Osteocyte (in vitro differentiated cells): ENCODE results near the gene RNF145. TPM values are rescaled to one million over a fixed set of nuclear protein-coding genes. Genes with fewer than 3 reads are reported as not detected.

Experiments
- DNase-seq: peaks from one replicate; pipeline ENCODE4 v3.0.0; 2021; ENCODE audit warnings: mixed read lengths; ENCODE audit not compliant: unreplicated experiment; ENCODE audit errors: extremely low spot score
- H3K27ac Mint-ChIP-seq: one replicate; pipeline ENCODE4 v1.8.0; 2021; ENCODE audit warnings: mild to moderate bottlenecking, mixed read lengths; ENCODE audit not compliant: unreplicated experiment
- H3K27me3 Mint-ChIP-seq: one replicate; pipeline ENCODE4 v1.8.0; 2021; ENCODE audit warnings: mixed read lengths; ENCODE audit not compliant: unreplicated experiment
- H3K36me3 Mint-ChIP-seq: one replicate; pipeline ENCODE4 v1.8.0; 2021; ENCODE audit warnings: mixed read lengths; ENCODE audit not compliant: unreplicated experiment
- H3K4me1 Mint-ChIP-seq: one replicate; pipeline ENCODE4 v1.8.0; 2021; ENCODE audit warnings: mixed read lengths; ENCODE audit not compliant: unreplicated experiment
- H3K4me3 Mint-ChIP-seq: one replicate; pipeline ENCODE4 v1.8.0; 2021; ENCODE audit warnings: mild to moderate bottlenecking, moderate library complexity, mixed read lengths; ENCODE audit not compliant: unreplicated experiment
- H3K9me3 Mint-ChIP-seq: one replicate; pipeline ENCODE4 v1.8.0; 2021; ENCODE audit warnings: mixed read lengths; ENCODE audit not compliant: unreplicated experiment
- total RNA-seq: library from RNA; stranded (reverse); gene quantifications from 2 replicates; pipeline ENCODE4 v1.2.1, GENCODE V29; 2021
- TF ChIP-seq, protein P1 (sequence below): fragments of 200-600 bp; sonication (generic); IDR thresholded peaks from 2 replicates; pipeline ENCODE4 v1.5.0; 2021; ENCODE audit warnings: antibody characterized with exemption, mild to moderate bottlenecking, moderate library complexity

Gene RNF145
- total RNA-seq, 1 donor from 2014 or later = 93.4 TPM

- no peaks in the 10 kb centered on the region for H3K27me3 Mint-ChIP-seq
- TF ChIP-seq, protein P1, sequence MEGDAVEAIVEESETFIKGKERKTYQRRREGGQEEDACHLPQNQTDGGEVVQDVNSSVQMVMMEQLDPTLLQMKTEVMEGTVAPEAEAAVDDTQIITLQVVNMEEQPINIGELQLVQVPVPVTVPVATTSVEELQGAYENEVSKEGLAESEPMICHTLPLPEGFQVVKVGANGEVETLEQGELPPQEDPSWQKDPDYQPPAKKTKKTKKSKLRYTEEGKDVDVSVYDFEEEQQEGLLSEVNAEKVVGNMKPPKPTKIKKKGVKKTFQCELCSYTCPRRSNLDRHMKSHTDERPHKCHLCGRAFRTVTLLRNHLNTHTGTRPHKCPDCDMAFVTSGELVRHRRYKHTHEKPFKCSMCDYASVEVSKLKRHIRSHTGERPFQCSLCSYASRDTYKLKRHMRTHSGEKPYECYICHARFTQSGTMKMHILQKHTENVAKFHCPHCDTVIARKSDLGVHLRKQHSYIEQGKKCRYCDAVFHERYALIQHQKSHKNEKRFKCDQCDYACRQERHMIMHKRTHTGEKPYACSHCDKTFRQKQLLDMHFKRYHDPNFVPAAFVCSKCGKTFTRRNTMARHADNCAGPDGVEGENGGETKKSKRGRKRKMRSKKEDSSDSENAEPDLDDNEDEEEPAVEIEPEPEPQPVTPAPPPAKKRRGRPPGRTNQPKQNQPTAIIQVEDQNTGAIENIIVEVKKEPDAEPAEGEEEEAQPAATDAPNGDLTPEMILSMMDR = no peak
- H3K4me3 Mint-ChIP-seq = no peak overlapping the region
- H3K9me3 Mint-ChIP-seq = no peaks in the 10 kb centered on the region
- H3K36me3 Mint-ChIP-seq = peaks cover 23% of the 10 kb centered on the region
- no peak for DNase-seq
- H3K4me1 Mint-ChIP-seq = peaks cover 83% of the 10 kb centered on the region
- peak overlapping the region; percentile 41 for H3K27ac Mint-ChIP-seq
Observed at GRCh38 chr5:159181651-159182050, 27.7 kb downstream of the RNF145 start.

DNA sequence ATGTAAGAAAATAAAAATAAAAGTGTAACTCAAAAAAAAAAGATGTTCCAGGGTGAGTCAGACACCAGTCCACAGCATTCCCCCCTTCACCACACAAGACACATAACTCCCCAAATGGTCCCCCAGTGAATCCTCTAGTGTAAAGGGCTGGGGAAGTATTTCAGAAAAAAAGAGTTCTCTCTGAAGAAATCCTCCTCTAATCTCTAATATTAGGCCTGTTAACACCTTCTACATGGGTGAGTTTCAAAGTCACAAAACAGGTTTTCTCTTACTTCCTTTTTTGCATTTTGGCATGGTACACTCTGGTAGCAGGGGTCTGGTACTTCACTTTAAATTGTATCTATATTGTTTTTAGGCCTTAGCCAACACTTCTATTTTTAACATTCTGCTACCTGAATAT, 28.2 kb downstream of the RNF145 start:
- TF ChIP-seq, protein P1 = no peak
- Mint-ChIP-seq H3K36me3 (peaks cover 24% of the 10 kb centered on the region), H3K4me3 (no peak overlapping the region), H3K27ac (peak overlapping the region; percentile 41), H3K27me3 (no peaks in the 10 kb centered on the region), H3K9me3 (no peaks in the 10 kb centered on the region), H3K4me1 (peaks cover 79% of the 10 kb centered on the region)
- no peak for DNase-seq

DNA sequence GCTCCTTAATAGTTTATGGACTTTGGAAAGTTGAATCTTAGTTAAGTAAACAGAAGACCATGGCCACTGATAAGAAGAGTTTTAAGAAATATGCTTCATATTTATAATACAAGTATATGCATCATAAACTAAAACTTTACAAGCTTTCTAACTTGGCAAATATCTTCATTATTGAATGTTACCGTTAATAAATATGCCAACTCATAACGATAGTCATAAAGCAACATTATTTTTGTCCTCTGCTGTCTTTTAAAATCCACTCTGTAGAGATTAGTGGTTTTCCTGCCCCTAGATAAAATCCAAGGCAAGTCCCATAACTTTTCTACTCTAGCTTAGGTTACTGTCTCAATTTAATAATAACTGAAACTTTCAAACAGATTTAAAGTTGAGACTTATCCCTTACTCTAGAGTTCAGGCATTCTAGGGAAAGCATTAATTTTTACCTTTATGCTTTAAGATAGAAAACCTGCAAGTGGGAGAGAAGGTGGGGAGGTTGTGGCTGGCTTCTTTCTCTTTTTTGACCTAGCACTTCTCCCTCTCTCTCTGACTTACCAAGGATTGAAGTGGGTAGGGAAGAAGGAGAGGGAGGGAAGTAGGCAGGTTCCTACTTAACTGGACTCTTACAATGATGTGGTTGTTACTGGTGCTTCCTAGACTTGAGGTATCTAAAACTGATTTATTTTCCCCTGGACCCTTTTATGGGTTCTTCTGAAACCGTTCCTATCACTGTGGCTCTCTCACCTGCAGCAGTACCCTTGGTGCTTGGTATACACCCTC, 29.6 kb downstream of the RNF145 start:
- H3K36me3 Mint-ChIP-seq = peaks cover 32% of the 10 kb centered on the region
- no peaks in the 10 kb centered on the region for H3K9me3 Mint-ChIP-seq
- peaks cover 72% of the 10 kb centered on the region for H3K4me1 Mint-ChIP-seq
- TF ChIP-seq, protein P1 = no peak
- H3K27ac Mint-ChIP-seq = peak overlapping the region; percentile 79
- no peaks in the 10 kb centered on the region for H3K27me3 Mint-ChIP-seq
- no peak for DNase-seq
- H3K4me3 Mint-ChIP-seq = no peak overlapping the region

DNA sequence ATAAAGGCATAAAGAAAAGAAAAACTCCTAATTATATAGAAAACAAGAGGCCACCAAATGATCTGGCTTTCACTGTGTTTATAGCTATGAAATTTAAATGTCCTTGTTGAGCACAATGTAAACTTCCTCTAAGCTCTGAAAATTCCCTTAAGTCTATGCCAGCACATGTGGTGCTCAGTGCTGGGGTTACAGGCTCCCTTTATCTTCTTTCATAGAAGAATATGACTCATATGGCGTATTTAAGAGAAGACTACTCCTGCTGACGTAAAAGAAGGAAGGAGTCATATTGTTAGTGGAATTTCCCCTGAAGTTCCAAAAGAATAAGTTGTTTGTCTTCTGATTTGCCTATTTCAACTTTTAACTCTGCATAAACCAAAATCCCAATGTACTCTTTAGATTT, 30.4 kb downstream of the RNF145 start:
- Mint-ChIP-seq H3K27me3 (no peaks in the 10 kb centered on the region), H3K4me1 (peaks cover 71% of the 10 kb centered on the region), H3K36me3 (peaks cover 32% of the 10 kb centered on the region), H3K27ac (peak overlapping the region; percentile 79), H3K9me3 (no peaks in the 10 kb centered on the region), H3K4me3 (no peak overlapping the region)
- TF ChIP-seq, protein P1 = no peak
- no peak for DNase-seq

DNA sequence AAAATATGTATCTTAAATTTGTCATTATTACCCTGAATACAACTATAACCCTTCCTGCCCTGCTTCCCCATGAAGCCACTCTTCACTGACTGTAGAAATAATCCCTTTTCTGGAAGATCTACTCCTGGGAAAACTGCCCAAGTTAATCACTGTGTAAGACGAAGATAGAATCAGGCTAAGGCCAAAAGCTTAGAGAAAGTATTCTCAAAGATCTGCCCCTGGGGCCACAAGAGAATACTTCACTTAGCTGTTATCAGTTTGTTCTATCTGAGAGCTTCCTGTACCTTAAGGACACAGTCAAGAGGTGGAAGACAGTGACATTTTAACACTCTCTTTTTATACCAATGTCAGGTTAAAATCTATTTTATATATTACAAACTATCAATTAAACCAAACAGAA, 33.8 kb downstream of the RNF145 start:
- Mint-ChIP-seq H3K27ac (no peak overlapping the region), H3K4me3 (no peak overlapping the region), H3K9me3 (no peaks in the 10 kb centered on the region), H3K27me3 (no peaks in the 10 kb centered on the region), H3K36me3 (peaks cover 44% of the 10 kb centered on the region), H3K4me1 (peaks cover 41% of the 10 kb centered on the region)
- no peak for DNase-seq
- TF ChIP-seq, protein P1 = no peak
